Fibroblast of pulmonary artery (primary cell): ENCODE data around the gene TFIP11.

Experiments used
- DNase-seq: peaks from one replicate; pipeline ENCODE4 v3.0.0-alpha.2; 2010; ENCODE audit warnings: low read depth
- H3K4me3 ChIP-seq: replicated peaks from 2 replicates; pipeline ENCODE4 v1.5.1; 2011; ENCODE audit warnings: low read depth, mild to moderate bottlenecking, control low read depth, low read length, moderate library complexity
- TF ChIP-seq, protein P1 (sequence below): IDR thresholded peaks from 2 replicates; pipeline ENCODE4 v1.5.1; 2011; ENCODE audit warnings: mild to moderate bottlenecking, control low read depth, low read length, inconsistent platforms; ENCODE audit errors: missing control alignments

TFIP11 gene

GRCh38 chr22:26474682-26475081 is 37.6 kb downstream of the TFIP11 start:
- TF ChIP-seq, protein P1, sequence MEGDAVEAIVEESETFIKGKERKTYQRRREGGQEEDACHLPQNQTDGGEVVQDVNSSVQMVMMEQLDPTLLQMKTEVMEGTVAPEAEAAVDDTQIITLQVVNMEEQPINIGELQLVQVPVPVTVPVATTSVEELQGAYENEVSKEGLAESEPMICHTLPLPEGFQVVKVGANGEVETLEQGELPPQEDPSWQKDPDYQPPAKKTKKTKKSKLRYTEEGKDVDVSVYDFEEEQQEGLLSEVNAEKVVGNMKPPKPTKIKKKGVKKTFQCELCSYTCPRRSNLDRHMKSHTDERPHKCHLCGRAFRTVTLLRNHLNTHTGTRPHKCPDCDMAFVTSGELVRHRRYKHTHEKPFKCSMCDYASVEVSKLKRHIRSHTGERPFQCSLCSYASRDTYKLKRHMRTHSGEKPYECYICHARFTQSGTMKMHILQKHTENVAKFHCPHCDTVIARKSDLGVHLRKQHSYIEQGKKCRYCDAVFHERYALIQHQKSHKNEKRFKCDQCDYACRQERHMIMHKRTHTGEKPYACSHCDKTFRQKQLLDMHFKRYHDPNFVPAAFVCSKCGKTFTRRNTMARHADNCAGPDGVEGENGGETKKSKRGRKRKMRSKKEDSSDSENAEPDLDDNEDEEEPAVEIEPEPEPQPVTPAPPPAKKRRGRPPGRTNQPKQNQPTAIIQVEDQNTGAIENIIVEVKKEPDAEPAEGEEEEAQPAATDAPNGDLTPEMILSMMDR = no peak
- no peak overlapping the region for H3K4me3 ChIP-seq
- no peak for DNase-seq

- H3K4me3 ChIP-seq = no peak overlapping the region
- TF ChIP-seq, protein P1 = no peak
- peak; percentile 53 for DNase-seq
Observed at GRCh38 chr22:26471522-26471921, 40.8 kb downstream of the TFIP11 start.

- no peak for DNase-seq
- TF ChIP-seq, protein P1 = no peak
- no peak overlapping the region for H3K4me3 ChIP-seq
Observed at GRCh38 chr22:26470807-26471206, 41.5 kb downstream of the TFIP11 start.

GRCh38 chr22:26466196-26466595 is 46.1 kb downstream of the TFIP11 start:
- TF ChIP-seq, protein P1 = no peak
- DNase-seq = no peak
- no peak overlapping the region for H3K4me3 ChIP-seq

DNA sequence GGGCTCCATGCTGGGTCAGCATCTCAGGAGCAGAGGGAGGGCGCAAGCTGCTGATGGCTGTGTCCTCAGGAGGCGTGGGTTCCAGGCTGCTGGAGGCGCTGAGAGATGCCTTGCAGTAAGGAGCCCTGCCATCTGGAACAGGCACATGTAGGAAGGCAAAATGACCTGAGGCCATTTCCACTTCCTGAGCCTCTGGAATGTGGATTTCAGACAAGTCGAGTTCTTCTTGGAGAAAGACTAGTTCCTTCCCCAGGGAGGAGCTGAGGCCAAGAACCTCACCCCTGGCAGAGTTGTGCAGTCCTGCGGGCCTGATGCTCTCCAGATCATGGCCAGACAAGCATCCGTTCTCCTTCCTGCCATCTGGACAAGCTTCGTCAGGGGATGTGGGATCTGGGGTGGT is 48.0 kb downstream of the TFIP11 start:
- DNase-seq = peak; percentile 29
- TF ChIP-seq, protein P1 = no peak
- no peak overlapping the region for H3K4me3 ChIP-seq

DNA sequence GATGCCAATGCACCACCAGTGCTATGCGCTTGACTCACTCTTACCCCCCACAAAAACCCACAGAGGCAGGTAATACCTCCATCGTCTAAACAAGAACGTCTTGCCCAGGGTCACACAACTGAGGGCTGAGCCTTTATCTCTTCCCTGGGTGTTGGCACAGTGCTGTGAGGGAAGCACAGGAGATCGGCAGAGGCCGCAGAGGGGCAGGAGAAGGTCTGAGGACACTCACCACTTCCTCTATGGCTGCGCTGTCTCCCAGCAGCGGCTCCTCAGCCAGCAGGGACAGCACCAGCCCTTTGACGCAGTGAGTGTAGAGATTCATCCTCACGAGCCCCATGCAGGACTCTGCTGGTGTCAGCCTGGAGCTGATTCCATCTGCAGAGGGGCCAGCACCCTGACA is 48.6 kb downstream of the TFIP11 start:
- DNase-seq = no peak
- H3K4me3 ChIP-seq = no peak overlapping the region
- TF ChIP-seq, protein P1 = no peak

DNA sequence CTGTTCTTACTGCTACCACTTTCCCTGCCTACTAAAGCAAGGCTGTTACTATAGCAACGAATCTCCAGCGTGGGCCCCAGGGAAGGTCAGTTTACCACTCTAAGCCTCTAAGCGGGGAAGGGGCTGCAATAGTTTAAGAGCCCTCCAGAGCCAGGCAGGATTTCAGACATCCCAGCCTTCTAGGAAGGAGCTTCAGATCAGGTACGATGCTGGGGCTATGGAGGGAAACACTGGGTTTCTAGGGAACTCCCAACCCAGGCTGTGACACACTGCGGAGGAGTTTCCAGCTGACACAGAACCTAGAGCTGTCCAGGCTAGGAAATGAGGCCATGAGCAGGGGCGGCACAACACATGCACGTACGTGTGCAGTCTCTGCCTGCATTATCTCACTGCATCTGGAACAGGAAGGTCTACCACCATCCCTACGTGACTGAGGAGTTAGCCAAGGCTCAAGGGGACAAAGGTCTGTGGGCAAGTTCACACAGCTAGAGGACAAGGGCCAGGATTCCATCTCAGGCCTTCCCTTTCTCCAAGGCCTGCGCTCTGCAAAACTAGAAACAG is 49.1 kb downstream of the TFIP11 start:
- no peak overlapping the region for H3K4me3 ChIP-seq
- peak; percentile 49 for DNase-seq
- TF ChIP-seq, protein P1 = no peak
